K562 (cell line): Measurements from ENCODE around the gene IRF5. TPM values are rescaled to one million over a fixed set of nuclear protein-coding genes. Genes with fewer than 3 reads are reported as not detected.
A peak's percentile ranks its signal among the peaks of the same experiment; 100 is the strongest.

Experiments used
- CBX8 ChIP-seq: fragments of 200-600 bp; sonication (generic); IDR thresholded peaks from 2 replicates; pipeline ENCODE4 v1.6.1; 2012; ENCODE audit warnings: borderline replicate concordance, mixed run types, low read depth, mild to moderate bottlenecking, moderate library complexity, mixed read lengths, low read length, control low read depth, inconsistent platforms; ENCODE audit not compliant: poor library complexity, severe bottlenecking; ENCODE audit errors: extremely low read depth
- GATAD2B ChIP-seq: fragments of 450-650 bp; IDR thresholded peaks from 2 replicates; pipeline ENCODE4 v1.6.1; 2017; ENCODE audit warnings: mild to moderate bottlenecking, borderline replicate concordance
- KDM2B ChIP-seq: fragments of 250-450 bp; sonication (Bioruptor Pico); IDR thresholded peaks from 2 replicates; pipeline ENCODE4 v1.8.0; 2021; ENCODE audit warnings: mild to moderate bottlenecking, moderate library complexity
- LARP7 ChIP-seq: fragments of 450-650 bp; IDR thresholded peaks from 2 replicates; pipeline ENCODE4 v1.6.1; 2016
- RCOR1 ChIP-seq, 2 experiments: IDR thresholded peaks; 2 replicates each; pipeline ENCODE4 v1.6.1; 2012; ENCODE audit warnings: low read depth in 2 of 2, low read length in 2 of 2, borderline replicate concordance in 1 of 2, improper control_type of control experiment in 1 of 2
- SPI1 ChIP-seq: IDR thresholded peaks from 2 replicates; pipeline ENCODE4 v1.6.1; 2011; ENCODE audit warnings: low read depth, low read length, control low read depth, borderline replicate concordance
- TAF1 ChIP-seq: IDR thresholded peaks from 2 replicates; pipeline ENCODE4 v1.6.1; 2011; ENCODE audit warnings: mild to moderate bottlenecking, low read length, moderate library complexity; ENCODE audit not compliant: insufficient read depth, control insufficient read depth, severe bottlenecking; ENCODE audit errors: extremely low read depth
- ZFP1 ChIP-seq: fragments of 450-650 bp; formaldehyde crosslinking; IDR thresholded peaks from 2 replicates; pipeline ENCODE4 v1.4.0; 2020; ENCODE audit warnings: mild to moderate bottlenecking, mixed read lengths
- ZNF551 ChIP-seq: fragments of 250-450 bp; sonication (Bioruptor Pico); IDR thresholded peaks from 2 replicates; pipeline ENCODE4 v1.5.0; 2021; ENCODE audit warnings: mild to moderate bottlenecking, moderate library complexity
- ZNF764 ChIP-seq: fragments of 250-450 bp; sonication (Bioruptor Pico); IDR thresholded peaks from 2 replicates; pipeline ENCODE4 v1.4.0; 2020; ENCODE audit warnings: low read depth, mild to moderate bottlenecking, moderate library complexity
- ZNF79 ChIP-seq: fragments of 250-450 bp; sonication (Bioruptor Pico); IDR thresholded peaks from 2 replicates; pipeline ENCODE4 v1.4.0; 2020; ENCODE audit warnings: low read depth, mild to moderate bottlenecking, moderate library complexity
- polyA plus RNA-seq, 8 experiments: library from polyadenylated mRNA; depleted of rRNA in 4 of 8; stranded (reverse) in 5 of 8; unstranded in 3 of 8; fragments of >200 nt; fragmentation: Nextera tagmentation in 2 of 8; fragmentation: Illumina TruSeq in 1 of 8; extraction: Ambion mirVana in 2 of 8; extraction: Trizol in 1 of 8; gene quantifications; 2 replicates each; pipeline versions ENCODE4 v1.2.1 to v1.2.3, GENCODE V29; 2011 to 2014; ENCODE audit warnings: inconsistent platforms in 1 of 8, missing spikeins in 1 of 8
- total RNA-seq, 7 experiments: library from RNA; depleted of rRNA in 6 of 7; stranded (reverse); fragments of >200 nt in 6 of 7; fragmentation: Illumina TruSeq in 2 of 7; extraction: Trizol in 2 of 7; gene quantifications; 2 replicates each; pipeline versions ENCODE4 v1.2.1 to v1.2.3, GENCODE V29; 2011 to 2021; ENCODE audit warnings: low replicate concordance in 1 of 7
- TF ChIP-seq, protein P1 (sequence below): fragments of 450-650 bp; IDR thresholded peaks from 2 replicates; pipeline ENCODE4 v1.6.1; 2016; ENCODE audit warnings: antibody characterized with exemption
- TF ChIP-seq, protein P2 (sequence below): fragments of 250-450 bp; sonication (Bioruptor Pico); IDR thresholded peaks from 2 replicates; pipeline ENCODE4 v1.5.0; 2021
- TF ChIP-seq, protein P3 (sequence below): conservative IDR thresholded peaks from 2 replicates; pipeline ENCODE4 v1.6.1; 2011; ENCODE audit warnings: low read depth, mild to moderate bottlenecking, low read length; ENCODE audit not compliant: control insufficient read depth

The IRF5 gene
- total and polyA plus RNA-seq, 9 of the 15 experiments (the other 6 are each of a cell fraction or from before 2014, with no cell fraction given) = 0.04 TPM; not detected in 8

DNA sequence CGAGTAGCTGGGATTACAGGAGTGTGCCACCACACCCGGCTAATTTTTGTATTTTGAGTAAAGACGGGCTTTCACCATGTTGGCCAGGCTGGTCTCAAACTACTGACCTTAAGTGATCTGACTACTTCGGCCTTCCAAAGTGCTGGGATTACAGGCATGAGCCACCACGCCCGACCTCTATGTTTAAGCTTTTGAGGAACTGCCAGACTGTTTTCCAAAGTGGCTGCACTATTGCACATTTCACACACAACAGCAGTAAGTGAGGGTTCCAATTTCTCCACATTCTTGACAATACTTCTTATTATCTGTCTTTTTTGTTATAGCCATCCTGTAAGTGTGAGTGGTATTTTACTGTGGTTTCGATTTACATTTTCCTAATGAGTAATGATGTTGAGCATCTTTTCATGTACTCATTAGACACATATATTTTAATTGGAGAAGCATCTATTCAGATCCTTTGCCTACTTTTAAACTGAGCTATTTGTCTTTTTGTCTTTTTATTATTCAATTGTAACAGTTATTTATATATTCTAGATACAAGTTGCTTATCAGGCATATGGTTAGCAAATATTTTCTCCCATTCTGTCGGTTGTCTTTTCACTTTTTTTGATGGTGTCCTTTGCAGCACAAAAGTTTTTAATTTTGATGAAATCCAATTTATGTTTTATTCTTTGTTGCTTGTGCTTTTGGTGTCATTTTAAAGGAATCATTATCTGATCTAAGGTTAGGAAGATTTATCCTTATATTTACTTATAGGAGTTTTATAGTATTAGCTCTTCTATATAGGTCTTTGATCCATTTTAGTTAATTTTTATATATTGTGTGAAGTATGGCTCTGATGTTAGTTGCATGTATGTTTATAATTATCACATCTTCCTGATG lies 12.8 kb upstream of the IRF5 start (continued):
- TF ChIP-seq LARP7 (no peak), KDM2B (no peak), RCOR1 (IDR thresholded peaks at IDR 0.05; ENCODE audit: borderline replicate concordance in 1 of 2, low read depth in 2 of 2, low read length in 2 of 2) (no peak), ZNF764 (CRISPR knock-in tag) (no peak), ZNF79 (CRISPR knock-in tag) (no peak), GATAD2B (no peak), TAF1 (no peak), SPI1 (peak; percentile 62; the same call in 1 of the 2 replicates), ZNF551 (CRISPR knock-in tag) (no peak), CBX8 (peak; percentile 84), ZFP1 (CRISPR knock-in tag) (no peak)
- TF ChIP-seq, protein P1, sequence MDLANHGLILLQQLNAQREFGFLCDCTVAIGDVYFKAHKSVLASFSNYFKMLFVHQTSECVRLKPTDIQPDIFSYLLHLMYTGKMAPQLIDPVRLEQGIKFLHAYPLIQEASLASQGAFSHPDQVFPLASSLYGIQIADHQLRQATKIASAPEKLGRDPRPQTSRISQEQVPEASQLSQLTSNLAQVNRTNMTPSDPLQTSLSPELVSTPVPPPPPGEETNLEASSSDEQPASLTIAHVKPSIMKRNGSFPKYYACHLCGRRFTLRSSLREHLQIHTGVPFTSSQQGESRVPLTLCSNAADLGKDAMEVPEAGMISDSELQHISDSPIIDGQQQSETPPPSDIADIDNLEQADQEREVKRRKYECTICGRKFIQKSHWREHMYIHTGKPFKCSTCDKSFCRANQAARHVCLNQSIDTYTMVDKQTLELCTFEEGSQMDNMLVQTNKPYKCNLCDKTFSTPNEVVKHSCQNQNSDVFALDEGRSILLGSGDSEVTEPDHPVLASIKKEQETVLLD = no peak
- TF ChIP-seq, protein P2, sequence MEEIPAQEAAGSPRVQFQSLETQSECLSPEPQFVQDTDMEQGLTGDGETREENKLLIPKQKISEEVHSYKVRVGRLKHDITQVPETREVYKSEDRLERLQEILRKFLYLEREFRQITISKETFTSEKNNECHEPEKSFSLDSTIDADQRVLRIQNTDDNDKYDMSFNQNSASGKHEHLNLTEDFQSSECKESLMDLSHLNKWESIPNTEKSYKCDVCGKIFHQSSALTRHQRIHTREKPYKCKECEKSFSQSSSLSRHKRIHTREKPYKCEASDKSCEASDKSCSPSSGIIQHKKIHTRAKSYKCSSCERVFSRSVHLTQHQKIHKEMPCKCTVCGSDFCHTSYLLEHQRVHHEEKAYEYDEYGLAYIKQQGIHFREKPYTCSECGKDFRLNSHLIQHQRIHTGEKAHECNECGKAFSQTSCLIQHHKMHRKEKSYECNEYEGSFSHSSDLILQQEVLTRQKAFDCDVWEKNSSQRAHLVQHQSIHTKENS (CRISPR knock-in tag) = no peak
- TF ChIP-seq, protein P3, sequence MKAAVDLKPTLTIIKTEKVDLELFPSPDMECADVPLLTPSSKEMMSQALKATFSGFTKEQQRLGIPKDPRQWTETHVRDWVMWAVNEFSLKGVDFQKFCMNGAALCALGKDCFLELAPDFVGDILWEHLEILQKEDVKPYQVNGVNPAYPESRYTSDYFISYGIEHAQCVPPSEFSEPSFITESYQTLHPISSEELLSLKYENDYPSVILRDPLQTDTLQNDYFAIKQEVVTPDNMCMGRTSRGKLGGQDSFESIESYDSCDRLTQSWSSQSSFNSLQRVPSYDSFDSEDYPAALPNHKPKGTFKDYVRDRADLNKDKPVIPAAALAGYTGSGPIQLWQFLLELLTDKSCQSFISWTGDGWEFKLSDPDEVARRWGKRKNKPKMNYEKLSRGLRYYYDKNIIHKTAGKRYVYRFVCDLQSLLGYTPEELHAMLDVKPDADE = no peak
